ENCODE data around the gene OR10J1.
"Not testable (repeated sequence)": the region's sequence is repeated elsewhere in the genome, so short reads cannot be mapped to it uniquely, and the experiment has no call there.

Gene OR10J1

GRCh38 chr1:159439422-159439821, at the start of gene OR10J1:
Gene OR10J1, plus strand, starts transcription at chr1:159439722. Its CDS starts 70 bp downstream, at chr1:159439792.
- FAIRE-seq, result no peak

- FAIRE-seq, result no peak
Observed at GRCh38 chr1:159406821-159407220, 32.7 kb upstream of the OR10J1 start.

GRCh38 chr1:159408862-159409400, 30.6 kb upstream of the OR10J1 start:
- no peak for FAIRE-seq

GRCh38 chr1:159421821-159422220, 17.7 kb upstream of the OR10J1 start:
- FAIRE-seq, result no peak

- no peak for FAIRE-seq
Observed at GRCh38 chr1:159428536-159428935, 11.0 kb upstream of the OR10J1 start.

DNA sequence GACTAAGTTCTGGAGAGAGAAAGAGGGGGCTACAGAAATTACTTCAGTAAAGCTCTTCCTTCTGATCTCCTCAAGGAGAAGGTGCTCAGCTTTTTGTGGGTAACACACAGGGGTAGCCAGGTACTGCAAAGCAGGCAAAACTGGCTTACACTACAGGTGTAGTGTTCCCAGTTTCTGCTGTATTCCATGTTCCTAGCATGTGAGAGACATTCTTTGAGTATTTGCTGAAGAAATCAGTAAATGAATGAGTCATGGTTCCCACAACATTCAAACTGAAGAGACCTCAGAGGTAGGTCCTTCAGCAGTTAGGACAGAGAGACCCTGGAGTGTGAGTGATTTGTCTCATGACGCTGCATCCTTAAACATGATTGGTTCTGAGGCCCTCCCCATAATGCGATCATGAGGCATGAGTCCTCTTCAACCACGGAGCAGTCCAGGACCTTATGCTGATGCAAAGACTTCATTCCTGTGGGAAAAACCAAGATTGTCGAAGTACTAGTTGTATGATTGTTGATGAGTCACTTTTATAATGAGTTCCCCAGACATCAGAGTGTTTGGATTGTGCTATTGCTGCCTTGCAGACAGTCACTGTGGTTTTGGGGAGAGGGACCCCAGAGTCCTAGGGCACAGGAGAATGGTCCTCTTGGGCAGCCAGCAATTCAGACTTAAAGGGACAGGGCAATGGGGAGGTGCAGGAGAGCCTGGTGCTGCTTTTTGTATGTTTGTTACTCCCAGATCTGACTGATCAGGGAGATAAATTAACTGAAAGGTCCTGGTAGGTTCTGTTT, 10.3 kb upstream of the OR10J1 start:
- no peak for FAIRE-seq

DNA sequence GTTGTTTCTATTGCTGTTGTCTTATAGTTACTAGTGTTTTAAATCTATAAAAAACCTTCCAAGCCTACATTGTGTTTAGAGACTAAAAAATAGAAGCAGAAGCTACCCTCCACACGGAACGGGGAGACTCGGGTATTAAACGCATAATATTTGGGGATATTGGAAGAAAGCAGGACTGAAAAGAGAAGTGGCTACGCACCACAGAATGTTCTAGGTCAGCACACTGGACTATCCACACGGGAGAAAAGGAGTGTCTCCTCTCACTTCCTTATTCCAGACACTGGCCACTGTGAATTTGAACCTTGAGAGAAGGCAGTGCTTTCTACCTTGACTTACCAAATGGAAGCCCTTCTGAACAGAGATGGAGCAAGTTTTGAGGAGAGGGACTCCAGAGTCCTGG, 8.5 kb upstream of the OR10J1 start:
- no peak for FAIRE-seq

DNA sequence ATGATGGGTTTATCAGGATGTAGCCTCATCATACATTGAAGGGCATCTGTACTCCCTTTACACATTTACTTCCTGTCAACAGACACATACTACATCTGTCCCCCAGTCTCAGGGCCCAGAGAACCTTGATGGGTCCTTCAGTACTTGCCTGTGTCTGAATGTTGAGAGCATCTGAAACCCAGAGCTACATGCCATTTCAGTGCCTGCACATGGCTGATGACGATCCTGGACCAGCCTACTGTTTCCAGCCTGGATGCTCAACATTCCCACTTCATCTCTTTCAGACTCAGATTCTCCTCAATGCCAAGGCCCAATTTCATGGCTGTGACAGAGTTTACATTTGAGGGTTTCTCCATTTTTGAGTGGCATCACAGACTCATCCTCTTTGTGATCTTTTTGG, 7.6 kb upstream of the OR10J1 start, which contains the start of gene OR10J4:
Gene OR10J4, plus strand, starts transcription at position 301 of the 400 bp plus-strand sequence.
- no peak for FAIRE-seq

DNA sequence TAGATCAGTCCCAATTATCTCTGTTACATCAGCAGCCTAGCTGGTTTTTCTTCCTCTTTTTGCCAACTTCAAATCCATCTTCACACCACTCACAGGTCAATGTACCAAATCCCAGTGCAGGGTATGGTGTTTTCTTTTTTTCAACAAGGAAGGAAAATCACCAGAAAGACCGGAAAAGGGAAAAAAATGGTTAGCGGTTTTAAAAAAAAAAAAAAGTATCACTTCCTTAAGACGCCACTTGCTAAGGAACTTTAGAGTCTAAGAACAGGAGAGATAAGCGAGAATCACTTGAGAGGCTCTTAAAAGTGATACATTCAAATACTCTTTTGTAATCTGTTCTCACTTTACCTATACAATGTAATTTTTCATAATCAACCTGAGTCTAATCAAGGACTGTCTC, 3.1 kb upstream of the OR10J1 start:
- FAIRE-seq, result no peak

DNA sequence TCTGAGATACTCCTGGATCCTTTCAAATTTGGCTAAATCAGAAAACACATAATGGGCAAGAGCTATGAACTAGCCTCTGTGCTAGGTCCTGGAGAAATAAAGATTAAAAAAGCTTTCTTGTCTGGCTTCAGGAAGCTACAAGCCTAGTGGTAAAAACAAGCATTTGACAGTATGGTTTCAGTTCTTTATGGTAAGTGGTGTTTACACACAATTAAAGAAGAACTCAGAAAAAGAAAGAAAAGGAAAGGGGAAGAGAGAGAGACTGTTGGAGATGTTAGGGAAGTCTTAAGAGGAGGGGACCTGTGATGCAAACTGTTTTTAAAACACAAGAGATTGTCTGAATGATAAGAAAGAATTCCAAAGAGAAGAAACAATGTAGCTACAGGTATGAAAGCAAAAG, 1.8 kb downstream of the OR10J1 start:
- FAIRE-seq, result no peak

DNA sequence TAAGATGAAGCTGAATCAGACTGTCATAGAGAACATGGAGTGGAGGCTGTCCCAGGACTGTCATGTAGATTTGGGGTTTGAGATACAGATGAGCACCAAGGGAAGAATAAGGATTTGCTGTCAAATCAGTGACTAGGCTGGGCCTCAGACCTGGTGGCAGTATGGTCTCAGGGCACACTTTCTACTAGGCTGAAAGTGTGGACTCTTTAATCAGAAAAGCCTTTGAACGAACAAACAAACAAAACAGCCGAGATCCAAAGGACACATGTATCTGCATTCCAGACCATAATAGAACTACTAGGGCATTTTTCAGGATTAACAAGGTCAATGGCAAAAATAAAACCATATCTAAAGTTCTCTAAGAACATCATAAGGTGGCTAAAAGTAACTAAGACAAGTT, 2.9 kb downstream of the OR10J1 start:
- no peak for FAIRE-seq

- no peak for FAIRE-seq
Observed at GRCh38 chr1:159443066-159443750, 3.7 kb downstream of the OR10J1 start.

DNA sequence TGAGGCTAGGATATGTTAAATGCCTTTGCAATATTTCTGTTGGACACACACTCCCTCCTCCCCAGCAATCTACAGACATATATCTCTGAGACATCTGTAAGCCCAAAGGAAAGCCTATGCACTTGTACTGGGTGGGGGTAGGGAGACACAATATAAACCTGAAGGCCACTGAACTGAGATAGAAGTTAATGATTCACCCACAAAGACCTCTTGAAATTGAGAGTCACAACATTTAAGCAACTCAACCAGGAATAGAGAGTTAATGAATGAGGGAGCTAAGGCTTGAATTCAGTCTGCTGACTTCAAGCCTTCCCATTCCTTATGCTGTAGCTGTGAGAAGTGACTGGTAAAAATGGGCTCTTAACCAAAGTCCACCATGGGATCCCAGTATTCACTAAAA, 5.0 kb downstream of the OR10J1 start:
- no peak for FAIRE-seq

GRCh38 chr1:159448181-159448580, 8.7 kb downstream of the OR10J1 start:
- FAIRE-seq, result no peak

GRCh38 chr1:159449605-159450004, 10.1 kb downstream of the OR10J1 start:
- FAIRE-seq, result not testable (repeated sequence)

DNA sequence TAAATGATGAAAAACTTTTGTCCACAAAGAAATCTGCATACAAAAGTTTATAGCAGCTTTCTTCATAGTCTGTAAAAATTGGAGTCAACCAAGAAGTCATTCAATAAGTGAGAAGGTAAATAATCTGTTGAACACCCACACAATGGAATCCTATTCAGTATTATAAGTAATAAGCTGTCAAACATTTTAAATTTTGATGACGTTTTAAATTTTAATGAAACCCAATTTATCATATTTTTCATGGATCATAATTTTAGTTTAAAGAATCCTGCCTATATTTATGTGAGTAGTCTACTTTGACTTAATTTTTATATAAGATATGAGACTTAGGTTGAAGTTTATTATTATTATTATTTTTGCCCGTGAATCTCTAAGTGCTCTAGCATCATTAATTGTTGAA, 20.0 kb downstream of the OR10J1 start:
- no peak for FAIRE-seq

DNA sequence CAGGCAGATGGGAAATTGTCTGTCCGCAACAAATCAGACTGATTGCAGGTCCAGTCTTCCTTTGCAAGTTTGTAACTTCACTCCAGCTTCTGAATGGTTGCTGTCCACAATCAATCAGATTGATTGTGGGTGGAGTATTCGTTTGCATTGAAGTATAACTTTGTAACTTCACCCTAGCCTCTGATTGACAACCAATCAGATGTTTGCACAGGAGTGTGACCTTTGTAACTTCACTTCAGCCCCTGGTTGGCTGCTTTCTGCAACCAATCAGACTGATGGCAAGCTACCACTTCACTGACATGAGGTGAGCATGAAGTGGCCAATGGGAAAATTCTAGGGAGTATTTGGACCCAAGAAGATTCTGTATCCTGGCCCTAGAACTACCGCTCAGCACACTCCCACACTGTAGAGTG, 25.7 kb downstream of the OR10J1 start:
- FAIRE-seq, result no peak

- FAIRE-seq, result no peak
Observed at GRCh38 chr1:159468321-159468720, 28.8 kb downstream of the OR10J1 start.

DNA sequence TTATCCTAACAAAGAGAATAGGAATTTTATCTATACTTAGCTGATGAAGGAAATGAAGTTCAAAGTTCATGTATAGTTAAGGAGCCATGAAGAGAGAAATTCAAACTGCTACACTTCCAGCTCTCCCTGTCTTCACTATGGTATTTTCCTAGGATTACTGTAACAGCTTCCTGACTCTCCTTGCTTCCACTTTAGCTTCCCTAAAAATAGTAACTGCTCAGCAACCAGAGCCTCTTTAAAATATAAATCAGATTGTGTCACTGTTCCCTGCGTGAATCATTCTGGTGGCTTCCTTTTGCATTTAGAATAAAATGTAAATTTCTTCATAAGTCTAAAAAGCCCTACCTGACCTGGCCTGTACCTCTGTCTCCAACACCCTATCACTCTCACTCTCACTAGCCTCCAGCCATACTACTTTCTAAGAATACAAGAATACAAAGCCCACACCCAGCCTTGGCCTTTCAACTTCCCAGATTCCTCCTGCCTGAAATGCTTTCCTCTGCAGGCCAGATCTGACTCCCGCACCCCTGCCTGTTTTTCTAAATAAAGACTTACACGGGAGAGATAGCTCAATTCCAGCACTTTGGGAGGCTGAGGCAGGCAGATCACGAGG, 30.5 kb downstream of the OR10J1 start:
- no peak for FAIRE-seq

- no peak for FAIRE-seq
Observed at GRCh38 chr1:159473335-159473734, 33.8 kb downstream of the OR10J1 start.

GRCh38 chr1:159474926-159475325, 35.4 kb downstream of the OR10J1 start:
- no peak for FAIRE-seq

GRCh38 chr1:159483501-159483900, 44.0 kb downstream of the OR10J1 start:
- FAIRE-seq, result no peak

Measured in islet of Langerhans (tissue), 1 donor.